GM21717 (cell line): ENCODE measurements around the gene UHRF2.
"Not testable (repeated sequence)": the region's sequence is repeated elsewhere in the genome, so short reads cannot be mapped to it uniquely, and the experiment has no call there.

Source experiments
- ATAC-seq: cut with Tn5 transposase; IDR thresholded peaks from one replicate; pipeline ENCODE4 v1.9.1; 2021; ENCODE audit warnings: mild to moderate bottlenecking, moderate library complexity; ENCODE audit not compliant: unreplicated experiment

The UHRF2 gene

DNA sequence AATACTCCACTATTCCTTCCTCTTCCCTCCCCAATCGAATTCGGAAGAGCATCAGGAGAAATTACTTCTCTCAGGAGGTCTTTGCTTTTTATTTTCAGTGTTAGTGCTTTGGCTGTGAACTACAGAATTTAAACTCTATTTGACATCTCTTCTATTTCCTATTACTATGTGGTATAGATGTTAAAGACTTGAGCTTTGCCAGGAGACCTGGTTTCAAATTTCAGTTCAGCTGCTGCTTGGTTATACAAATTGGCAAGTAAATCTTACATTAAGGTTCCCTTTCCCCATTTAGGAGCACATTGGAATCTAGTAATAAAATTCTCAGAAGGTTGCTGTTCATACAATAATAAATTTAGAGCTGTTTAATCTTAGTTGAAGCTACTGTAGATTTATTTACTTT is 13.1 kb downstream of the UHRF2 start:
- ATAC-seq: no peak

DNA sequence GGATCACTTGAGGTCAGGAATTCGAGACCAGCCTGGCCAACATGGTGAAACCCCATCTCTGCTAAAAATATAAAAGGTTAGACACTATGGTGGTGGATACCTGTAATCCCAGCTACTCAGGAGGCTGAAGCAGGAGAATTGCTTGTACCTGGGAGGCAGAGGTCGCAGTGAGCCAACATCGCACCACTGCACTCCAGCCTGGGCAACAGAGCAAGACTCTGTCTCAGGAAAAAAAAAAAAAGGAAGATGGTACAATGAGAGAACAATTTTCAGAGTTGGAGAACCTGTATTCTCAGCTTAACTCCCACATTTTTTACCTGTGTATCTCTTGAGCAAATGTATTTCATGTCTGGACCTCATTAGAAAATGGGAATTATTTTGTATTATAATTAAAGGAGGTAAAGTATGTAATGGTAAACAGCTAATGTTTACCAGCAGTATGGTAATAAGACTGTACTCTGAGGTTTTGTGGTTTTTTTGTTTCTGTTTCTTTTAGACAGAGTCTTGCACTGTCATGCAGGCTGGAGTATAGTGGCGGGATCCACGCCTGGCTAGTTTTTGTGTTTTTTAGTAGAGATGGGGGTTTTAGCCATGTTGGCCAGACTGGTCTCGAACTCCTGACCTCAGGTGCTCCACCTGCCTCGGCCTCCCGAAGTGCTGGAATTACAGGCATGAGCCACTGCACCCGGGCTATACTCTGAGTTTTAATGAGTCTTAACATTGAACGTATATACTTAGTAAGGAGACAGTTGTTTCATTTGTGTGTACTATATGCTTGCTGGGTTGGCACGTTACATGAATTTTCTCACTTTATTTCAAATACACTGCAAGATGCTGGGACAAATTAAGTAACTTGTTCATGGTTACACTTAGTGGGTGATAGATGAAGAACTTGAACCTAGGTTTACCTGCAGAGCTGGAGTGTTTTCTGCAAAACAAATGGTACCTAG is 16.2 kb downstream of the UHRF2 start:
- ATAC-seq: peak; percentile 96

DNA sequence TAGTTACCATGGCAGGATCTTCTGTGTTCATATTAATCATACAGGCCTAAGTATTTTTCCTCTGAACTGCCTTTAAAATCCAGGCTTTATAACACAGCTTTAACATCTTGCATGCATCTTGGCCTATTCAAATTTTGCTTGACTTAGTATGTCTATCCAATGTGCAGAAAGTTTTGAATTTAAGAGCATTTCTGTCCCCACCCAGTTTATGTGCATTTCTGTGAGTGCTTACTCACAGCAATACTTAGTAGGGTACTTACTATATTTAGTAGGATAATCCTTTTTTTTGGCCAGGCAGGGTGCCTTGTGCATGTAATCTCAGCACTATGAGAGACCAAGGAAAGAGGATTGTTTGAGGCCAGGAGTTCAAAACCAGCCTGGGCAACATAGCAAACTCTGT is 18.0 kb downstream of the UHRF2 start:
- no peak for ATAC-seq

DNA sequence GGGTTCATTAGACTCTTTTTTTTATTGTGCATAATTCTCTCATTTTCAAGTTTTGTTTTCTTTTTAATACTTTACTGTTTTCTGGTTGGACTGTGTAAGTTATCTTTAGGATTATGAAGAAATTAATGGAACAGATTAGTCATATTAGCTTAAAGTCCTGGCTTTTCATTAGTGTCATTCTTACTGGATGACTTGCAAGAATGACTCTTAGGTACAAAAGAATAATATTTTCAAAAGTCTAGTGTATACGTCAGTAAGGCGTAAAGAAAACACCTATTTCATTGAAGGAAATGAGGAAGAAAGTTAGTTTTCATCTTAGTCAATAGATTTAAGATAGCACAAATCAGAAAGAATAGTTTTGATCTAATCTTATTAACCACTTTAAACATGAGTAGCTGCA is 20.4 kb downstream of the UHRF2 start:
- no peak for ATAC-seq

DNA sequence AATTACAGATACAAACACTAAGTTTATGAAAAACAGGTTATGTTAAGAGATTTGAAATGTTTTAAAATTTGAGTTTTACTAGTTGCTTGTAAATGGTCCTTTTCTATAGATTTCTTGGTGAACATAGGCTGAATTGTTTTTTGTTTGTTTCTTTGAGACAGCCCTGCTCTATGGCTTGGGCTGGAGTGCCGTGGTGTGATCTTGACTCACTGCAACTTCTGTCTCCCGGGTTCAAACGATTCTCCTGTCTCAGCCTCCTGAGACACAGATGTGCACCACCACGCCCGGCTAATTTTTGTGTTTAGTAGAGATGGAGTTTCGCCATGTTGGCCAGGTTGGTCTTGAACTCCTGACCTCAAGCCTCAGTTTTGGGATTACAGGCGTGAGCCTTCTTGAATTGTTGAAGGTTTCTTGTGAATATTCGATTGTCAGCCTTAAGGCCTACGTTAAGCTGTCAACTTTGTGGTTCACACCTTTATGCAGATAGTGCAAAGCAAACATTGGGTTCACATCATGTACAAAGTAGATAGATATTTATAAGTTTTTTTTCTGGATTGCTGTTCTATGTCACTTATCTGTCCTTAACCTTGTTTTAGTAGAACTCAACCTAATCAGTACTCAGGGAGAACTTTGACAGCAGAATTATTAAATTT is 26.2 kb downstream of the UHRF2 start:
- no peak for ATAC-seq

DNA sequence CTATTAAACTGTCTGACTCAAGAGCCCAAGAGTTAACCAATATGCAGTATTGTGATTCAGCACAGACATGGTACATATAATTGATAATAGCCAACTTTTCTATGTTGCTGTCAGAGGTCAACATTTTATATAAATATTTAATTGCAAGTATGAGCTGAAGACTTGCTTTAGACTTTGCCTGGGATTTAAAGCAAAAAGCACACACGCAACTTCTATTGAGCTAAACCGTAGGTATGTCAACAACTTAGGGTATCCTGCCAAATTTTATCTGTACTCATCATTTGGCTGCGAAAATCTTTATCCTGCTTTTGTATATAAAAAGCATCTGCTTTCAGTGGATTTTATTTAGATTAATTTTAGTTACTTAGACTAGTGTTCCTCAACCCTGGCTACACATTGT is 27.4 kb downstream of the UHRF2 start:
- no peak for ATAC-seq

DNA sequence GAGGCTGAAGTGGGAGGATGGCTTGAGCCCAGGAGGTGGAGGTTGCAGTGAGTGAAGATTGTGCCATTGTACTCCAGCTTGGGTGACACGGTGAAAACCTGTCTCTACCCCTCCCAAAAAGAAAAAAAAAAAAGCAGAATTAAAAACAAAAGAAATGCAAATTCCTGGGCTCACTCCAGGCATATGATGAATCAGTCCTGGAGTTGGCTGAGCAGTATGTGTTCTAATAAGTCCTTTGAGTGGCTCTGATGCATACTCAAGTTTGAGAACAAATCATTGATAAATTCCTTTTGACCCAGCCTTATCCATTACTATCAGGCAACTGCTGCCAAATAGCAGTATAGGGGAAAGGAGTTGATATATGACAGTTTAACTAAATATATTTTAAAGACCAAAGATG is 28.3 kb downstream of the UHRF2 start:
- no peak for ATAC-seq

DNA sequence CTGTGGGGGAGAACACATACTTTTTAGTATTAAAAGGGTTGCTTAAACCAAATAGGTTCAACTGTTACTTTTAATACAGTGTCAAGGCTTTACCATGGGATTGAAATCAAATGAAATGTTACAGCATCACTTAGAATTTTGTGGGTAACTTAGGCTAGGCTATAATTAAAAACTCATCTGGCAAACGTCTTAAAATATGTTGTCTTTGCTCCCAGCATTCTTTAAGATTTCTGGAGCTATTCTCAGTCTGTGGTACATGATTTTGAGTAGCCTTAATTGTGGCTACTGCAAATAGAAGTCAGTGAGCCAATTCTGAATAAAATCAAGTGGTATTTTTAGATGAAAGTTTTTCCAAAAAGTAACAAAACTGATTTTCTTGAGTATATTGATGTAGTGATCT is 30.7 kb downstream of the UHRF2 start:
- ATAC-seq: no peak

DNA sequence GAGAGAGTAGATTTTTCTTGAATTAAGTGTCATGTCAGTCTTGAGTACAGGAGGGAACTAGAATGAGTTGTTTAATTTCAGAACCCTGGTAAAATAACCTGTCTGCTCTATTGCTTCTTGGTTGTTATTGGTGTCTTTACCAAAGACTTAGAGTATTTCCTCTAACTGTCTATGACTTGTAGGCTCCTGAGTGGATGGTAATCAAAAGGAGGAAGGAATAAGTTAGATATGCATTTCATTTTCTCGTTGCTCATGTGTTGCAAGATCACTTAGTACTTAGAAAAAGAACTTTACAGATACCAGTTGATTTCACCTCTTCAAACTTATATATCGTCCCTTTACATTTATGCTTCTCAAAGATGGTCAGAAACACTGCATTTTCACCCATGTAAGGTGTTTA is 31.1 kb downstream of the UHRF2 start:
- ATAC-seq: no peak

DNA sequence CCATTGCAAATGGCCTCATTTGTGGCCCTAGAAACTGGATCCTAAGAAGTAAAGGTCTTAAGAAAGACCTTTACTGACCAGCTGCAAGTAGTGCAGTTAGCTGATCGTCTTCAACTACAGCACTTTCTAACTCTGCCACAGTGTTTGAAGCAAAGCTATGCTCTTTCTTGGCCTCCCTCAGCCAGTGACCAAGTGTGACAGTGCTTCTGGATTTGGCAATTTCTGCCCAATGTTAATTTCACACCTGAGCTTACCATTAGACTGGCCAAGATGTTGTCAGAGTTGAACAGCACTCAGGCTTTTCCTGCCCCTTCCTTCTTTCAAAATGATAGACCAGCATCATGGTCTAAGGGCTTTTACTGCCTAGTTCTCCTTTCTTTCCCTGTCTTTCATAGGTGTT is 36.1 kb downstream of the UHRF2 start:
- no peak for ATAC-seq

DNA sequence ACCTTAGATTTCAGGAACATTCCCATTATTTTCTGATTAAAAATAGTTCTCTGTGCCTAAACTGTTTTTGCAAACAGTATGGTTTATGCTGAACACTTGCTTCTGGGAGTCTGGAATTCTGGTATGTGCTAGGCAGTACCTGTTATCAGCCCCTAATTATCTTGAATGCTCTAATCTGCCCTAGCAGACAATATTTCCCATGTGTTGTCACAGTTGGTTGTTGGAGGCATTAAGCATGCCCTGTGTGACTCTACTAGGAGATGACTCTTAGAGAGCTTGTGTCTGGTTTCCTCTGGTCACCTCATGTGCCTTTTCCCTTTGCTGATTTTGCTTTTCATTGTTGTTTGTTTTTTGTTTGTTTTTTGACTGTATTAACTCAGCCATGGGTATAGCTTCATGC is 36.6 kb downstream of the UHRF2 start:
- ATAC-seq: no peak

DNA sequence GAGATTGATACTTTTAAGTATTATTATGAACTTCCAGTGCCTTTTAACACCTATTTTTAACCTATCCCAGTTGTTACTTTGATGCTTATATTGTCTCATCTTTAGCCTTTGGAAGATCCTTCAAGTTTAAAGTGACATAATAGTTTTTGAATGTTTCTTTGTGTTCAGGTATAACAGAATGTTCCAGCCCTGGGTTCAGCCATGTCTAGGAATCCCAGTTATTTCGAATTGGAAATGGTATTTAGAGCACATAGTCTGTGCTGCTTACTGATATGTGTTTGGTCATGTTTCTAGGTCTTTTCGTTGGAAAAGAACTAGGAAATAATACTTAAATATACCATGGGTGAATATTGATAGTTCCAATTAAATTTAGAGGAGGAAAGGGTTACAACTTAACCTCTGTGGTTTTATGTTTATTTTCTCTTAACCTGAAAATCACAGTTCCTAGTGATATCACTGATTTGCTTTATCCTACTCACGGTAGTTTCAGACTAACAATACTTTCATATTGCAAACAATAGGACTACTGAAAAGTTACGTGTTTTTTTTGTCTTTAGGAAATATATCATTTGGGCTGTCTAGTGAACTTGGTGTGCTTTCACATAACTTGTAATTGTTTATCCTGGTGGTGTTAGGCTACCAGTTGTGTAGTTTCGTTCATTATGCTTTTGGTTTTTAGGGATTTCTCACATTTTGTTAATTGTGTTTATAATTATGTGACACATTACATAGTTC is 37.8 kb downstream of the UHRF2 start:
- no peak for ATAC-seq

DNA sequence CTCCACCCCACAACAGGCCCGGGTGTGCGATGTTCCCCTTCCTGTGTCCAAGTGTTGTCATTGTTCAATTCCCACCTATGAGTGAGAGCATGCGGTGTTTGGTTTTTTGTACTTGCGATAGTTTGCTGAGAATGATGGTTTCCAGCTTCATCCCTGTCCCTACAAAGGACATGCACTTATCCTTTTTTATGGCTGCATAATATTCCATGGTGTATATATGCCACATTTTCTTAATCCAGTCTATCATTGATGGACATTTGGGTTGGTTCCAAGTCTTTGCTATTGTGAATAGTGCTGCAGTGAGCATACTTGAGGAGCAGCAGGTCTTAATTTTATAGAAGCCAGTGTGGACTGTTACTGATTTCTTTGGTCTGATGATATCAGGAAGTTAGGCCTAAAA is 42.3 kb downstream of the UHRF2 start:
- not testable (repeated sequence) for ATAC-seq

DNA sequence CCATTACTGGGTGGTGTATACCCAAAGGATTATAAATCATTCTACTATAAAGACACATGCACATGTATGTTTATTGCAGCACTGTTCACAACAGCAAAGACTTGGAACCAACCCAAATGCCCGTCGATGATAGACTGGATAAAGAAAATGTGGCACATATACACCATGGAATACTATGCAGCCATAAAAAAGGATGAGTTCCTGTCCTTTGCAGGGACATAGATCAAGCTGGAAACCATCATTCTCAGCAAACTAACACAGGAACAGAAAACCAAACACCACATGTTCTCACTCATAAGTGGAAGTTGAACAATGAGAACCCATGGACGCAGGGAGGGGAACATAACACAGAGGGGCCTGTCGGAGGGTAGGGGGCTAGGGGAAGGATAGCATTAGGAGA is 45.7 kb downstream of the UHRF2 start:
- not testable (repeated sequence) for ATAC-seq

DNA sequence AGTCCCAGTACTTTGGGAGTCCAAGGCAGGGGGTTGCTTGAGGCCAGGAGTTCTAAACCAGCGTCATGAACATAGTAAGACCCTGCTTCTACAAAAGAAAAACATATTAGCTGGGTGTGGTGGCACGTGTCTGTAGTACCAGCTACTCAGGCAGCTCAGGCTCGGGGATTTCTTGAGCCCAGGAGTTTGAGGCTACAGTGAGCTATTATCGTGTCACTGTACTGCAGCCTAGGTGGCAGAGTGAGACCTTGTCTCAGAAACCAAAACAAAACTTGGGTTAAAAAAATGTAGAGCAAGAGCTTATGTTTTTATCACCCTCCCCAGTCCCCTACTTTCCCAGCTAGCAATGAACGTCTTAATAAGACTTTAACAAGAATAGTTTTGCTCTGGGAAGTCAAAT is 46.7 kb downstream of the UHRF2 start:
- ATAC-seq: no peak

DNA sequence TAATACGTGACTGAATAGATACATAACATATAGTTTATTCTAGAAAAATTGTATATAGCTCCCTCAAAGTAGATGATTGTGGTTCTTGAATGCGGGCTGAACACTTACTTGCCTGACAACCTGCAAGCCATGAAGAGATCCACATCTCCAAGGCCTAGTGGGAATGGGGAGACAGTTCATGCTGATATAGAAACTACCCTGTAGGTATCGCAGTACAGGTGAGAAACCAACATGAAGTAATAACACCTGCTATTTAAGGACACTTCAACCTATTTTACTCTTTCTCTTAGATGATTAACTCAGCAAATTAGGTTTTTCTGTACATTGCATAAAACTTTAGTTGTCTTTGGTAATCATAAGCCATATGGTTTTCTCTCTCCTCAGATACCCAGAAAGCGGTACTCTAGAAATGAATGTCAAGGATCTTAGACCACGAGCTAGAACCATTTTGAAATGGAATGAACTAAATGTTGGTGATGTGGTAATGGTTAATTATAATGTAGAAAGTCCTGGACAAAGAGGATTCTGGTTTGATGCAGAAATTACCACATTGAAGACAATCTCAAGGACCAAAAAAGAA is 47.3 kb downstream of the UHRF2 start:
- ATAC-seq: no peak

DNA sequence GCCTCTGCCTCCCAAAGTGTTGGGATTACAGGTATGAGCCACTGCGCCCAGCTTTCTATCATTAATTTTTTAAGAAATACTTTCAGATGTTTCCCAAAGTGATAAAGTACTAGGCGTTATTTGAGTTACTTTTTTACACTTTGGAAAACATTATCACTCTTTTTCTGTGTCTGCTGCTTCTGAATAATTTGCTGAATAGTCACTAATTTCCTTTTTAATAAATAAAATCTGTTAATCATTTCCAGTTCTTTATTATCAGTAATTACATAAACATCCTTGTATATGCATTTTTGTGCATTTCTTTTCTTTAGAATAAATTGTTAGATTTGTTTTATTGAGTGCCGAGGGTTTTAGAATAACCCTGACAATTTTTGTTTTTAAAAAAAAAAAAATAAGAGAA is 48.6 kb downstream of the UHRF2 start:
- ATAC-seq: no peak

DNA sequence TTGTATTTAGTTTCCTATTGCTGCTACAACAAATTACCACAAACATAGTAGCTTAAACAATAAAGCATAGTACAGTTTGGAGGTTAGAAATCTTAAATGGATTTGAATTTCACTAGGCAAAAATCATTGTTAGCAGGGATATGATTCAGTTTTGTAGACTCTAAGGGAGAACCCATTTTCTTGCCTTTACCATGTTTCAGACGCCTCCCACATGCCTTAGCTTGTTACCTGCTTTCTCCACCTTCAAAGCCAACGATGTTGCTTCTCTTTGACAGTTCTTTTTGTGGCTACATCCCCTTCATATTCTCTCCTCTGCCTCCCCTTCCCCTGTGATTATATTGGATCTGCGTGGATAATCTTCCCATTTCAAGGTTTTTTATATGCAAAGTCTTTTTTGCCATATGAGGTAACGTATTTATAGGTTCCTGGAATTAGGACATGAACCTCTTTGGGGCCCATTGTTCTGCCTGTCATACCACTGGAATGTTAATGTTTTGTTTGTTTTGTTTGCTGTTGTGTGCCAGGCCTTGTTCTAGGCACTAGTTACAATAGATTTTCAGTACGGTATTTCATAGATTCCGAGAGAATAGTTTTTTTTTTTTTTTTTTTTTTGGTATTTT is 54.1 kb downstream of the UHRF2 start:
- no peak for ATAC-seq

DNA sequence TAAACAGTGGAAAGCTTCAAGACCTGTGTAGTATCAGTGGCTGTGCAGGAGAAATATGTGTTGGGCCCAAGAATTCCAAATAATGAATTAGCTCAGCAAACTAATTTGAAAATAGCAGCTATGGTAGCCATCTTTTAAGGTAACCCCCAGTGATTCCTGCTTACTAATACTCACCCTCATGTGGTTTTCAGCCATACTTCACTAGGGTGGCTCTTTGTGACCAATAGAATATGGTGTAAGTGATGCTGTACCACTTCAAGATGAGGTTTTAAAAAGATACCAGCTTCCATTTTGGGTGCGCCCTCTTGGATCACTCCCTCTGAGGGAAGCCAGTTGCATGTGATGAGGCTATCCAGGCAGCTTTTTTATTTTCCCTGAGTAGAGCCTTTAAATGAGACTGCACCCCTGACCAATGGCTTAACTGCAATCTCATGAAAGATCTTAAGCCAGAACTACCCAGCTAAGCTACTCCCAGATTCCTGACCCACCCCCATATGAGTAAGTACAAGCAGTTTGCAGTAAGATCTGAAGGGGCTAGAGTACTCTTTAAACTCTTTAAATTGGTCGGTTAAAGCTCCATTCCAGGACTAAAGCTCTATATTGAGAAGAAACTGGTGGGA is 58.3 kb downstream of the UHRF2 start:
- no peak for ATAC-seq

DNA sequence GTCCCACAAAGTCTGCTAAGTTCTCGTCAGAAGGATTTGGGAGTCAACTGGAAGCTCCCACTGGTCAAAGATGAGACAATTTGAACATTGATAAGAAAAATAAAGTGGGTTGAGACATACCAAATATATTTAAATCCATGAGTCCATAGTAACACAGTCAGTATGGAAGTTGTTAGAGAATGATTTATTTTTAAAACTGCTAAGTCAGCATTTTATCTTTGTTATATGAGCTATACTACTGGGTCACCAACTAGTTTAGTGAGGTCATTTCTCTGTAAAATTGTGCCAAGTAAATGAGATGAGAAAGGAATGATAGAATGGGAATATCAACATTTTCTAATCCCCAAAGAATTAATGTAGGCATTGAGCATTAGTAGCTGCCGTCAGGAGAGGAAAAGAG is 60.2 kb downstream of the UHRF2 start:
- no peak for ATAC-seq
